ENCODE results near the gene FAM131A.

The FAM131A gene, protein sequence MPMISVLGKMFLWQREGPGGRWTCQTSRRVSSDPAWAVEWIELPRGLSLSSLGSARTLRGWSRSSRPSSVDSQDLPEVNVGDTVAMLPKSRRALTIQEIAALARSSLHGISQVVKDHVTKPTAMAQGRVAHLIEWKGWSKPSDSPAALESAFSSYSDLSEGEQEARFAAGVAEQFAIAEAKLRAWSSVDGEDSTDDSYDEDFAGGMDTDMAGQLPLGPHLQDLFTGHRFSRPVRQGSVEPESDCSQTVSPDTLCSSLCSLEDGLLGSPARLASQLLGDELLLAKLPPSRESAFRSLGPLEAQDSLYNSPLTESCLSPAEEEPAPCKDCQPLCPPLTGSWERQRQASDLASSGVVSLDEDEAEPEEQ

DNA sequence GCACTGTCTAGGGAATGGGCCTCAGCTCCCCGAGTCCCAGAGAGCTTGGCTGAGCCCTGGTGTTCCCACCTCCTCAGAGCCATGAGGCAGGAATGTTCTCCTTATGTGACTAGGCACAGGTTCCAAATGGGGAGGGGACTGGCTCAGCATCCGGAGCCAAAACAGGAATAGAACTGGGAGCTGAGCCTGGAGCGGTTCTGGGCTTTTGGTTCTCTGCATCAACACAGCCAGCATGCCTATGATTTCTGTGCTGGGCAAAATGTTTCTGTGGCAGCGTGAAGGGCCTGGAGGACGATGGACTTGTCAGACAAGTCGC lies at the start of gene FAM131A:
FAM131A (plus strand) TSS at position 202 of the 316 bp plus-strand sequence; CDS start at position 233, 31 bp downstream.
- DNase-seq: no peak

DNA sequence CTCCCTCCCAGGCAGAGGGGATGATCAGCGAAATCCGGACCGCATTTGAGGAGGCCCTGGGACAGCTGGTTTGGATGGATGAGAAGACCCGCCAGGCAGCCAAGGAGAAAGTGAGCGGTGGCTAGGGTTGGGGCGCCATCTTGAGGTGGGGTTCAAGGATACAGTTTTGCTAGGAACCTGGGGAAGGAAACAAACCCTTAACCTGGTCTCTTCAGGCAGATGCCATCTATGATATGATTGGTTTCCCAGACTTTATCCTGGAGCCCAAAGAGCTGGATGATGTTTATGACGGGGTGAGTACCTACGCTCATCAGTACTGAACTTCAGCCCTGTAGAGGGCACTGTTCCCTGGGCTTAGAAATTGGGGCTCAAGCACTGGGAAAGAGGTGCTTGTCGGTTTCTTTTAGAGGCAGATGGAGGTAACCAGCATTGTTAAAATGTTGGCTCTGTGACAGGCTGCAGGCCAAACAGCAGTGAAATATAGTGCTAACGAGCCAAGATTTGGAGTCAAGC lies 47.9 kb upstream of the FAM131A start:
- DNase-seq: peak; percentile 6

- no peak for DNase-seq
These were observed 47.1 kb upstream of the FAM131A start for GRCh38 chr3:184290331-184290730.

GRCh38 chr3:184291044-184291737 lies 46.2 kb upstream of the FAM131A start:
- no peak for DNase-seq

DNA sequence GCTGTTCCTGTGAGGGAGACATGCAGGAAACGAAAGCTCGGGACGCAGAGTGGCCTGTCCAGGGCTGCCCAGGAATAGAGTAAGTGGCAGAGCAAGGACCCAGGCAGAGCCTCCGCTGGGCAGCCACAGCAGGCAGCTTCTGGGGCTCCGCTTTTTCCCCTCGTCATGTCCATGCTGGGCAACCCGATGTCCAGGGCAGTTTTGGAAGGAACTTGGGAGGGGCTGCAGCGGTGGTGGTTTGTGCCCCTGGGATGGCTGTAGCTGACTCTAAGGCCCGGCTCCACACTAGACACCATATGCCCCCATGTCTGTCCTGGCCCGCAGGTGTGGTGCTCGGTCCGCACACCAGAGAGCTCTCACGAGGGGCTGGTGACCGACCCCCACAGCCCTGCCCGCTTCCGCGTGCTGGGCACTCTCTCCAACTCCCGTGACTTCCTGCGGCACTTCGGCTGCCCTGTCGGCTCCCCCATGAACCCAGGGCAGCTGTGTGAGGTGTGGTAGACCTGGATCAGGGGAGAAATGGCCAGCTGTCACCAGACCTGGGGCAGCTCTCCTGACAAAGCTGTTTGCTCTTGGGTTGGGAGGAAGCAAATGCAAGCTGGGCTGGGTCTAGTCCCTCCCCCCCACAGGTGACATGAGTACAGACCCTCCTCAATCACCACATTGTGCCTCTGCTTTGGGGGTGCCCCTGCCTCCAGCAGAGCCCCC lies 45.5 kb upstream of the FAM131A start:
- DNase-seq: no peak

- DNase-seq: no peak
These were observed 41.6 kb upstream of the FAM131A start for GRCh38 chr3:184295771-184296170.

DNA sequence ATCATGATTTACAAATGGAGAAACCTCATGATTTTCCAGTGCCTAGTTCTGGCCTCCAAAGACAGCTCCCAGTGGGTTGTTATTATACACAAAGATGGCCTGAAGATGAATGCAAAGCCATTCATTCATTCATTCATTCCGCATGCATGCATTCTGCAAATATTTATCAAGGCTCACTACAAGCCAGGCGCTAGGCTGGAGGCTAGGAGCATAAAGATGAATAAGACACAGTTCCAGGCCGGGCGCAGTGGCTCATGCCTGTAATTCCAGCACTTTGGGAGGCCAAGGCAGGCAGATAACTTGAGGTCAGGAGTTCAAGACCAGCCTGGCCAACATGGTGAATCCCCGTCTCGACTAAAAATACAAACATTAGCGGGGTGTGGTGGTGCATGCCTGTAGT lies 40.8 kb upstream of the FAM131A start:
- no peak for DNase-seq

DNA sequence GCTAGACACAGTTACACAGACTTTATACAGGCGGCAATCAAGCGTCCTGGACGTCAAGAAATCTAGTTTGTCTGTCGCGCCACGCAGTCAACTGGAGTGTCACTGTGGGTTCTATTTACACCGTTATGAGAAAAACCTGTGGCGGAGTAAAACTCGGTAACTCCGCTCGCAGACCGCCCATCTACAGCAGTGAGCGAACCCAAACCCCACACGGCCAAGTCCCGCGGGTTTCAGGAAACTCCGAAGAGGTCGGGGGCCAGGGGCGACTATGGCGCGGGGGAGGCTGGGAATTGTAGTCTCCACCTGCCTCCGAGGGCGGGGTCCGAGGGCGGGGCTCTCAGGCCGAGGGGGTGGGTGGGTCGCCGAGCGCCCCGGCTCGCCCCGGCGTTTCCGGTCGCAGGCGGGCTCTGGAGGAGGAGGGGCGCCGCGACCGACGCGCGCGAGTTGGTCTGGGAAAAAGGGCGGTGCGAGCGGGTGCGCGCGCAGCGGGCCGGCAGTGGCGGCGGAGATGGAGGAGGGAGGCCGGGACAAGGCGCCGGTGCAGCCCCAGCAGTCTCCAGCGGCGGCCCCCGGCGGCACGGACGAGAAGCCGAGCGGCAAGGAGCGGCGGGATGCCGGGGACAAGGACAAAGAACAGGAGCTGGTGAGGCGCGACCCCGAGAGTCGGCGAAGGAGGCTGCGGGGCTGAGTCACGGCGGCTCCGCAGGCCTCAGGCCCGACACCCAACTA lies 38.5 kb upstream of the FAM131A start, which contains the start of gene PSMD2:
PSMD2 (plus strand) TSS at position 483 of the 729 bp plus-strand sequence; CDS start at position 509, 26 bp downstream.
- DNase-seq: peak; percentile 95

GRCh38 chr3:184299488-184300377 lies 37.7 kb upstream of the FAM131A start:
- no peak for DNase-seq

DNA sequence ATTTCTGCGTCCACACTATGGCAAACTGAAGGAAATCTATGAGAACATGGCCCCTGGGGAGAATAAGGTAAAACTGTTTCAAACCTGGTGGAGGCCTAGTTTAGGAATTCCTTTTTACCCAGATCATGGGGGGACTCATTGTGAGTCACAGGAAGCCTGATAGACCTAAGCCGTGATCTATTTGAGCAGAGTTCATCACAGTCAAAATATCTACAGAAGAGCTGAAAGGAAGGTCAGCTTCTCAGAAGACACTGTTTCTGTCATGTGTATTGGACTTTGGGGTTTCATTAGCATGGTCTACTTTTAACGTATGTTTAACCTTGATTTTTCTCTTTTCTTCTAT lies 37.1 kb upstream of the FAM131A start:
- no peak for DNase-seq

GRCh38 chr3:184305577-184305976 lies 31.8 kb upstream of the FAM131A start:
- no peak for DNase-seq

DNA sequence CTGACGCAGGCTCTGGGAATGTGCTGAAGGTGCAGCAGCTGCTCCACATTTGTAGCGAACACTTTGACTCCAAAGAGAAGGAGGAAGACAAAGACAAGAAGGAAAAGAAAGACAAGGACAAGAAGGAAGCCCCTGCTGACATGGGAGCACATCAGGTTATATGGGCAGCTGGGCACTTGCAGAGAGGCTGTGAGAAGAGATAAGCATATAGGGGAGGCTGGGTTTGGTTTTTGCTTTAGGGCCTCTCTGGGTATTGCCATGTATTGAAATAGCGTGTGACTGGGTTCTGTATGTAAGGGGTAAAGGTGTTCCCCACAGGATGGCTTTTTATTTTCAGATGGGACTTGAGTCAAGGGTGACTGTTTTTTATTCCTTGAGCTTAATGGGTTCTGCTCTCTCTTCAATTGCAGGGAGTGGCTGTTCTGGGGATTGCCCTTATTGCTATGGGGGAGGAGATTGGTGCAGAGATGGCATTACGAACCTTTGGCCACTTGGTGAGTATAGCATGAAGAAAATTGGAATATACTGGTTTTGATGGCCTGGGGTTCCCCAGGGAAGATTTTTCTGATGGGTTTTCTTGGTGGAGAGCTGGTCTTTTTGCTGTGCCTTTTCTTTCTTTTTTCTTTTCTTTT lies 30.9 kb upstream of the FAM131A start:
- DNase-seq: no peak

GRCh38 chr3:184307915-184308314 lies 29.5 kb upstream of the FAM131A start:
- no peak for DNase-seq

GRCh38 chr3:184308744-184309143 lies 28.7 kb upstream of the FAM131A start:
- no peak for DNase-seq

DNA sequence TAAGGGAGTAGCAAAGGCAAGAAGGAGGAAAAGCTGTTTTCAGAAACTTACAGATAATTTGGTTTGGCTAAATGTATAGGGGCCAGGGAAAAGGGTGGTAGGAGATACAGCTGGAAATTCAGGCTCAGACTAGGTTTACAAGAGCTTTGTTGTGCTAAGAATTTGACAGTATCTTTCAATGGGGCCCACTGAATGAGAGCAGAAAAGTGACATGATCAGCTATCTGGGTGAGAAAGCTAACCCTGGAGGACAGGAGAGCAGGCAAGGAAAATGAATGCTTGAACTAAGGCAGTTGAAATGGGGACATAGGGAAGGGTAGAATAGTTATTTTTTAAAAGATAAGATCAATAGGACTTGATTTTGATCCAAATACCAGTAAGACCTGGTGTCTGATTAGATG lies 25.8 kb upstream of the FAM131A start:
- no peak for DNase-seq

GRCh38 chr3:184314363-184314699 lies 23.1 kb upstream of the FAM131A start, which contains the start of gene EIF4G1:
TSS of gene EIF4G1 (plus strand) at chr3:184314606. CDS start at chr3:184315797, 1,191 bp downstream.
- DNase-seq: peak; percentile 83

DNA sequence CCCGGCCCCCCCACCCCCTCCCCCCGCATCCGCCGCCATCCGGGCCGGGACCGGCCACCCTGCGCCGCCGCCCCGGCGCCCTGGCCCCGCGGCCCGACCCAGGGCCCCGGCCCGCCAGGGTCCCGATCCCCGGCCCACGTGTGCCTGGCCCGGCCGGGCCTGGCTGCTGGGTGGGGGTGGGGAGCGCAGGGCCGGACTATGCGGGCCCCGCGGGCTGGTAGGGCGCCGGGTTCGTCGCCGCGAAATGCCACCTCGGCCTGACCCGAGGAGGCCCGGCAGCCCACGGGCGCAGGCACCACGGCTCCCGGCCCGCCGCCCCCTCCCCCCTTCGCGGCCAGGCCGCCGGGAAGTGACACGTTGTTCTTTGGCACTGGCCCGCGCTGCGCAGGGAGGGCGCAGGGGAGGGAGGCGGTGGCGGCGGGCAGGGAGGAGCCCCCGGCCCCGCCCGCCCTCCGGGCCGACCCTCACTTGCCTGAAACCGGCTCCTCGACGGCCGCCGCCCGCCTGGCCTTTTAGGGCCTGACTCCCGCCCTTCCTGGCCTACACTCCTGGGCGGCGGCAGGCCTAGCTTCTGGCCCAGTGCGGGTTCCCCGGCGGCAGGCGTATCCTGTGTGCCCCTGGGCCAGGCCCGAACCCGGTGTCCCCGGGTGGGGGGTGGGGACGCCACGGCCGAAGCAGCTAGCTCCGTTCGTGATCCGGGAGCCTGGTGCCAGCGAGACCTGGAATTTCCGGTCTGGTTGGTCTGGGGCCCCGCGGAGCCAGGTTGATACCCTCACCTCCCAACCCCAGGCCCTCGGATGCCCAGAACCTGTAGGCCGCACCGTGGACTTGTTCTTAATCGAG lies 22.5 kb upstream of the FAM131A start:
- no peak for DNase-seq

- no peak for DNase-seq
These were observed 21.9 kb upstream of the FAM131A start for GRCh38 chr3:184315543-184315867.

DNA sequence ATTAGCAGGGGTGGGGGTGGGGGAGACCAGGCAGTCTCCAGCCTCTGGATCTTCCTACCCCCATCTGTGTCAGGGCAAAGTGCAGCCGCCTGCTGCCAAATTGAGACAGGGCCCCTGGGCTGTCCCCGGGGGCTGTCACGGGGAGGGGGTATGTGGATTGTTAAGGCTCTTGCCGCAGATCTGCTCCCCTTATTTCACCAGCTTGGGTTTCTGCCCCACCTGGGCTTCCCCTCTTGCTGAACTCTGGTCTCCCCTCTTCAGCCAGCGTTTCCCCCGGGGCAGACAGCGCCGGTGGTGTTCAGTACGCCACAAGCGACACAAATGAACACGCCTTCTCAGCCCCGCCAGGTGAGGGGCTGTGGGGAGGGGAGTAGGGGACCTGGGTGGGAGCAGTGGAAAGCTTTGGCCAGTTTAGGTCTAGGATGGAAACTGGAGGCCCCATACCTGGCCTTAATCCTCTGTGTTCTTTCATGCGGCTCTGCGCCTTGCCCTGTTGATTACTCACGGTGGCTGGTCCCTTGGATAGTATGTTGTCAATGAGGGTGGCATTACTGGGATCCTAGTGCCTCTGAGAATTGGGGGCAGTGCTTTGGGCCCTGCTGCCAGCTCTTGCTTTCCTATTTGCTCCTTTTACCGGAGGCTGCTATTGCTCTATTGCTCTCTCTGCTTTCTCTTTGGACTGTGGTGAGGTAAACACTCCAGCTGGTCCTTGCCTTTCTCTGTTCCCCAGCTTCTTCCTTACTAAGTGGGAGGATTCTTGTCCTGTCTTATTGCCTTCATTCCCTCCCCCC lies 21.3 kb upstream of the FAM131A start:
- no peak for DNase-seq

GRCh38 chr3:184316792-184317191 lies 20.6 kb upstream of the FAM131A start:
- no peak for DNase-seq
